IPS-18a (cell line): ENCODE data around the gene WTIP.
"Not testable (repeated sequence)": the region's sequence is repeated elsewhere in the genome, so short reads cannot be mapped to it uniquely, and the experiment has no call there.

Experiments used
- H3K27ac ChIP-seq: one replicate; pipeline ENCODE4 v1.5.1; 2013; ENCODE audit warnings: low read length
- H3K27me3 ChIP-seq: one replicate; pipeline ENCODE4 v1.6.1; 2013; ENCODE audit warnings: mild to moderate bottlenecking, low read length; ENCODE audit not compliant: control insufficient read depth, insufficient read depth
- H3K36me3 ChIP-seq: one replicate; pipeline ENCODE4 v1.6.1; 2013; ENCODE audit warnings: low read depth, low read length; ENCODE audit not compliant: control insufficient read depth
- H3K4me1 ChIP-seq: one replicate; pipeline ENCODE4 v1.6.1; 2013; ENCODE audit warnings: low read depth, low read length; ENCODE audit not compliant: control insufficient read depth
- H3K4me3 ChIP-seq: one replicate; pipeline ENCODE4 v1.5.1; 2013; ENCODE audit warnings: low read length
- H3K9ac ChIP-seq: one replicate; pipeline ENCODE4 v1.6.1; 2013; ENCODE audit warnings: mild to moderate bottlenecking, low read length, moderate library complexity
- H3K9me3 ChIP-seq: one replicate; pipeline ENCODE4 v1.6.1; 2013; ENCODE audit warnings: low read depth, low read length; ENCODE audit not compliant: control insufficient read depth

Gene WTIP

DNA sequence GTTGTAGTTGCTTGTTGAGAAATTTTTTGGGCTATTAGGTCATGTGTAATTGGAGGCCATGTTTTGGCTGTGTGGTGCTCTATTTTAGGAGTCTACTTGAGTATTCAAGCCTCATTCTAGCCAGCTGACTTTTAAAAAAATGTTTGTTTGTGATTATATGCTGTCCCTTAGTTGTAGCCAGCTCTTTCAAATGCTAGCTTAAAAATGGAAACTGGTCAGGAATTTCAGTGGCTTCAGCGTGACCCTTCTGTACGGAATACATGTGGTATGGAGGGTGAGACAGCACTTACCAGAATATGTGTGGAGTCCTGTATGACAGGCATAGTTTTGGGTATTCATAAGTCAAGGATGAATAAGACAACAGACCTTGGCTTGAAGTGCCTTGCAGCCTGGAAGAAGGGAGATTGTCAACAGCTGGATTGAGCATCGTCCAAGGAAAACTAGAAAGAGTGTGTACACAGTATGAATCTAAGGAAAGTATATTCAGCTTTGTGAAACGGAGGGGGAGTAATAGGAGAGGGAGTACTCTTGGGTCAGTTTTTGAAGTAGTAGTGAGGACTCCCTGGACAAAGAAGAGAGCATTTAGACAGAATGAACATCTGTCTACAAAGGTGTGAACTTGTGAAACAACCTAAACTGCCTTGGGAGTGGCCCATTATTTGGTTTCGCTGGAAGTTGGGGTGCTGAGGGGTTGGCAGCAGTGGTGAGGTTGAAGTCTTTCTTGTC lies 20.0 kb upstream of the WTIP start:
- Histone ChIP-seq H3K36me3 (peaks cover 89% of the 10 kb centered on the region), H3K9ac (no peak overlapping the region), H3K4me3 (no peak overlapping the region), H3K27me3 (no peaks in the 10 kb centered on the region), H3K9me3 (no peaks in the 10 kb centered on the region), H3K4me1 (no peaks in the 10 kb centered on the region), H3K27ac (no peak overlapping the region)

DNA sequence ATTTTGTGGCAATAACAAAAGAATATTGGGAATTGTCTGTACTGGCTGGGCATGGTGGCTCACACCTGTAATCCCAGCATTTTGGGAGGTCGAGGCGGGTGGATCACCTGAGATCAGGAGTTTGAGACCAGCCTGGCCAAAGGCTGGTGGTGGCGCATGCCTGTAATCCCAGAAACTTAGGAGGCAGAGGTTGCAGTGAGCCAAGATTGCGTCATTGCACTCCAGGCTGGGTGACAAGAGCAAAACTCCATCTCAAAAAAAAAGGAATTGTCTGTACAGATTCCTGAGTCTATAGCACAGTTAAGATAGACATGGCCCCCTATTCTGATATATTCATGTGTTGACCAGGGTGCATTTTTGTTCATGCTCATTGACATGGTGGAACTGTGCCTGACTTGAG lies 16.8 kb upstream of the WTIP start:
- peaks cover 99% of the 10 kb centered on the region for H3K36me3 ChIP-seq
- not testable (repeated sequence) for H3K27me3 ChIP-seq, H3K9ac ChIP-seq

DNA sequence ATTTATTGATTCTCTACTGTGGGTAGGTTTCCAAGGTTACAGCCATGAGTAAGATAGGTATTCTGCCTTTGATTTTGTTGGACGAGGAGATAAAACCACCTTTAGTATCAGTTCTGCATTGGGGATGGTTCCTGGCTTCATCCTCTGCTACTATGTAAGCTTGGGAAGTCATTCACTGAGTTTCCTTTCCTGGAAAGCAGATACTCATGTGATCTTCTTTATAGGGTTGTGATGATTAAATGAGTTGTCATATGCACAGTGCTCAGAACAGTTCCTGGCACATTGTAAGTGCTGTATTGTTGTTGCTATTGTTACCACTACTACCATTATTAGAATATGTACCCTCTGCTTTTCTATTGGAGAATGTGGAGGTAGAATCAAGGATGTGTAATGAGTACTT lies 13.1 kb upstream of the WTIP start:
- Histone ChIP-seq H3K4me3 (no peak overlapping the region), H3K4me1 (no peaks in the 10 kb centered on the region), H3K9me3 (no peaks in the 10 kb centered on the region), H3K27ac (no peak overlapping the region), H3K9ac (no peak overlapping the region), H3K36me3 (peaks cover 83% of the 10 kb centered on the region), H3K27me3 (no peaks in the 10 kb centered on the region)

More for the DNA sequence above, 16.8 kb upstream of the WTIP start:
- not testable (repeated sequence) for H3K4me1 ChIP-seq, H3K27ac ChIP-seq, H3K4me3 ChIP-seq, H3K9me3 ChIP-seq

DNA sequence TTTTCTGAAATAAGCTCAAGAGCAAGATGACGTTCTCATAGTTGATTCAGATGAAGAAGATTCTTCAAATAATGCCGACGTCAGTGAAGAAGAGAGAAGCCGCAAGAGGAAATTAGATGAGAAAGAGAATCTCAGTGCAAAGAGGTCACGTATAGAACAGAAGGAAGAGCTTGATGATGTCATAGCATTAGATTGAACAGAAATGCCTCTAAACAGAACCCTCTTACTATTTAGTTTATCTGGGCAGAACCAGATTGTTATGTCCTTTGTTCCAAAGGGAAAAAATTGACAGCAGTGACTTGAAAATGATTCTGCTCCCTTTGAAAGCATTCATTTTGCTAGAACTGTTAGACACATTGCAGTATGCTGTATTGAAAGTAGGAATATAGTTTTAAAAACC lies 12.5 kb upstream of the WTIP start:
- not testable (repeated sequence) for H3K4me1 ChIP-seq, H3K9me3 ChIP-seq, H3K9ac ChIP-seq, H3K27me3 ChIP-seq, H3K27ac ChIP-seq, H3K4me3 ChIP-seq
- H3K36me3 ChIP-seq = peaks cover 77% of the 10 kb centered on the region

DNA sequence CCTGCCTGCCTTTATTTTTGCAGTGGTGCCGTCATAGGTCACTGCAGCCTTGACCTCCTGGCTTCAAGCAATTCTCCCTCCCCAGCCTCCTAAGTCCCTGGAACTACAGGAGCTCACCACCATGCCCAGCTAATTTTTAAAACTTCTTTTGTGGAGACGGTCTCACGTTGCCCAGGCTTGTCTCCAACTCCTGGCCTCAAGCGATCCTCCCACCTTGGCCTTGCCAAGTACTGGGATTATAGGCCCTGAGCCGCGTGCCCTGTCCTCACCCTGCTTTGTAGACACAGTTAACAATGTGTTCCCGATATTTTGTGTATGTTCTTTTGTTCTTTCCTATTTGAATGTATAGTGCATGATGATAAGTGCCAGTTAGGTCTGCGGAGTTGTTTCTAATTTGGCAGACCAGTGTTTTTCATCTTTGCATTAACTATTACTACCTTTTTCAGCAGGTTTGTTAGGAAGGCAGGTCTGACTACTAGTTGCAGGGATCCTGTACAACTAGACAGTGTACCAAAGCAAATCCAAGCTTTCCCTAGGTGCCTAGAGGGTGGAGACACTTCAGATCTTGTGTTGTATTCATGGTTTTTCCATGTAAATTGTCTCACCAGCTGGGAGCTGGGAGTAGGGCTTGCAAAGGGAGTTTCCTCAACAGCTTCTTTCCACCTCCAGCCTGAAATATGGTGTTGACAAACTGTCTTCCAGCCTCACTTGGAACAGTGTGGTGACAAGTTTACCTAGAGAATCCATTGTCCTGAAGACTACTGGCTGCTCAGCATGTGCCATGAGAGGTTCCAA lies 9.5 kb upstream of the WTIP start:
- no peaks in the 10 kb centered on the region for H3K9me3 ChIP-seq
- peaks cover 46% of the 10 kb centered on the region for H3K36me3 ChIP-seq
- H3K4me3 ChIP-seq = no peak overlapping the region
- H3K4me1 ChIP-seq = no peaks in the 10 kb centered on the region
- no peak overlapping the region for H3K9ac ChIP-seq
- no peaks in the 10 kb centered on the region for H3K27me3 ChIP-seq
- H3K27ac ChIP-seq = no peak overlapping the region

DNA sequence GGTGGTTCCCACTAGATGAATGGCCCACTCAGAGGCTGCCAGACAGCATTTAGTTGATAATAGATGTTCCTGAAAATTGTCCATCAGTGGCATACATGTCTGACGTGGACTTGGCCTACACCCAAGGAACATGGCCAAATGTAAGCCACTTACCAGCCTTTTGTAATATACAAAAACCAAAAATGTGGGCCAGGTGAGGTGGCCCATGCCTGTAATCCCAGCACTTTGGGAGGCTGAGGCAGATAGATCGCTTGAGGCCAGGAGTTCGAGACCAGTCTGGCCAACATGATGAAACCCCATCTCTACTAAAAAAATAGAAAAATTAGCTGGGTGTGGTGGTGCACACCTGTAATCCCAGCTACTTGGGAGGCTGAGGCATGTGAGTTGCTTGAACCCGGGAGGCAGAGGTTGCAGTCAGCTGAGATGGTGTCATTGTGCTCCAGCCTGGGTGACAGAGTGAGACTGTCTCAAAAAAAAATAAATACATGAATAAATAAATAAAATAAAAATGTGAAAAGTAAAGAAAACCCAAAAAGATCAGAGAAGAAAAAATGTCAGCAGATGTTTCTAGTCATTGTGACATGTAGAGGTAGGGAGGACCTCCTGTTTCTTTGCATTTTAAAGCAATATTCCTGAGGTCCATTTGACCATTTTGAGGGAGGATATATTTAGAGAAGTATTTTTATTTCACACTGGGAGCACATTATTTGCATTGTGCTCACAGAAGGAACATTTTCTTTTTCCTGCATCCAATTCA lies 7.1 kb upstream of the WTIP start:
- Histone ChIP-seq H3K27me3 (no peaks in the 10 kb centered on the region), H3K9me3 (no peaks in the 10 kb centered on the region), H3K36me3 (peaks cover 24% of the 10 kb centered on the region), H3K9ac (no peak overlapping the region), H3K4me3 (no peak overlapping the region), H3K4me1 (no peaks in the 10 kb centered on the region), H3K27ac (no peak overlapping the region)

DNA sequence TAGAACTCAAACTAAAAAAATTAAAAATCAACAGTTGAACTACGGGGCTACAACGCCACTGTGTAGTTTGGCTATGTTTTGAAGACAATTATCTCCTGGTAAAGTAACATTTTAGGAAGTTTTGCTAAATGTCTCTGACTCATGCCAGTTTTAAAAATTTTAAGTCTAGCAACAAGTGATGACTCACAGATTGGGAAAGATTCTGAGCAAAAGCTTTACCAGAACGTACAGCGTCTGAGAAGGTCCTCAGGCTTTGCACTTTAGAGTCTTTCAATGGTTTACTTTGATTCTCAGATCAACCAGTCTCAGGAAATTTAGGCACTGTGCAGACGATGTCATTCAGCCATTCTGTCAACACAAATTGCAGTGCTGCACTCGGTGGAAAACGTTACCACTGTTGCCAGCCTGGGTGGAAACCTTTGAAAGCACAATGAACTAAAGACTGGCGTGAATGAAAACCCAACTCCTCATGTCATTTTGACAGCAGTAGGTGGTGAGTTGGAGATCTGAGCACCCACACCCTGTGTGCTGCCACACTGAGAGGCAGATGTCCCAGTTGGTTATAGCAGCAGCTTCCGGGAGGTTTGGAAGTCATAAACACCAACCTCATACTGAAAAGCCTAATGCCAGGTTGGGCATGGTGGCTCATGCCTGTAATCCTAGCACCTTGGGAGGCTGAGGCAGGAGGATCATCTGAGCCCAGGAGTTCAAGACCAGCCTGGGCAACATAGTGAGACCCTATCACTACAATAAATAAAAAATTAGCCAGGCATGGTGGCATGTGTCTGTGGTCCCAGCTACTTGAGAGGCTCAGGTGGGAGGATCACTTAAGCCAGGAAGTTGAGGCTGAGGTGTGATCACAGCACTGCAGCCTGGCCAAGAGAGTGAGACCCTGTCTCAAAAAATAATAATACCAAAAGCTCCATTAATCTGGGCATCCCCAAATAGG lies 6.3 kb upstream of the WTIP start:
- Histone ChIP-seq H3K36me3 (peaks cover 20% of the 10 kb centered on the region), H3K4me1 (peaks cover 4% of the 10 kb centered on the region), H3K27me3 (peaks cover 6% of the 10 kb centered on the region), H3K27ac (no peak overlapping the region), H3K4me3 (no peak overlapping the region), H3K9me3 (no peaks in the 10 kb centered on the region), H3K9ac (no peak overlapping the region)

DNA sequence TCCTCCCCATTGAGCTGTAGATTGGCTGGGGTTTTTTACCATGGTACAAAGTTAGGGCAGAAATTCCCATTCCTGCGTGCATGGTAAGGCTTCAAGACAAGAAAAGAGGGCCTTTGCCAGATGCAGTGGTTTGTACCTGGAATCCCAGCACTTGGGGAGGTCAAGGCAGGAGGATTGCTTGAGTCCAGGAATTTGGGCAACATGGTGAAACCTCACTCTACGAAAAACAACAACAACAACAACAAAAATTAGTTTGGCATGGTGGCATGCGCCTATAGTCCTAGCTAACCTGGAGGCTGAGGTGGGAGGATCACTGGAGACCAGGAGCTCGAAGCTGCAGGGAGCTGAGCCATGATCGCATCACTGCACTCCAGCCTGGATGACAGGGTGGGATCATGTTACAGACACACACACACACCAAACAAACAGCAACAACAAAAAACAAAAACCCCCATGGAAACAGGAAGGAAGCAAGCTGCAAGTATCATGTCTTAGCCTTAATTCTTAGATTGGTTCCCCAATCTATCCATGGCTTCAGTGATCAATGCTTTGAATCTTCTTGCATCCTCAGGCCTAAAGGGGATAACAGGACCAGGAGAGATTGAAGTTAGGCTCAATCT lies 5.5 kb upstream of the WTIP start:
- no peak overlapping the region for H3K9ac ChIP-seq
- peaks cover 11% of the 10 kb centered on the region for H3K27me3 ChIP-seq
- peaks cover 4% of the 10 kb centered on the region for H3K4me1 ChIP-seq
- H3K27ac ChIP-seq = no peak overlapping the region
- H3K9me3 ChIP-seq = no peaks in the 10 kb centered on the region
- no peak overlapping the region for H3K4me3 ChIP-seq
- peaks cover 20% of the 10 kb centered on the region for H3K36me3 ChIP-seq

DNA sequence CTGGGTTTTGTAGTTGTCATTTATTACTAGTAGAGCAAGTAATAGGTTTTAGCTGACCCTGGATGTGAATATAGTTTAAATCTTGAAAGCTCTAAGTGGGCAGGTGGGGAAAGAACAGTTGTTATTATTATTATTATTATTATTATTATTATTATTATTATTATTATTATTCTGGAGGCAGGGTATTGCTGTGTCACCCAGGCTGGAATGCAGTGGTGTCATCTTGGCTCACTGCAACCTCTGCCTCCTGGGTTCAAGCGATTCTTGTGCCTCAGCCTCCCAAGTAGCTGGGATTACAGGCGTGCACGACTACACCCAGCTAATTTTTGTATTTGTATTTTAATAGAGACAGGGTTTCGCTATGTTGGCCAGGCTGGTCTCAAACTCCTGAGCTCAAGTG lies 3.1 kb upstream of the WTIP start:
- H3K9me3 ChIP-seq, H3K4me1 ChIP-seq, H3K36me3 ChIP-seq, H3K9ac ChIP-seq, H3K4me3 ChIP-seq, H3K27ac ChIP-seq: not testable (repeated sequence)
- peaks cover 22% of the 10 kb centered on the region for H3K27me3 ChIP-seq

DNA sequence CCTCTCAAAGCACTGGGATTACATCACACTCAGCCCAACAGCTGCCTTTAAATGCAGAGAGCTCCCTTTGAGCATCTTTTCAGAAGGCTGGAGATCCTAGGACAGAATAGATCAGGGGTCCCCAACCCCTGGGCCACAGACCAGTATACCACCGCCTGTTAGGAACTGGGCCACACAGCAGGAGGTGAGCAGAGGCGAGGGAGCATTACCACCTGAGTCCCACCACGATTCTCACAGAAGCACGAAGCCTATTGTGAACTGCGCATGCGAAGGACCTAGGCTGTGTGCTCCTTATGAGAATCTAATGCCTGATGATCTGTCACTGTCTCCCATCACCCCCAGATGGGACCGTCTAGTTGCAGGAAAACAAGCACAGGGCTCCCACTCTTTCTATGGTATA lies 2.2 kb upstream of the WTIP start:
- H3K27ac ChIP-seq = no peak overlapping the region
- no peak overlapping the region for H3K4me3 ChIP-seq
- peaks cover 4% of the 10 kb centered on the region for H3K4me1 ChIP-seq
- H3K36me3 ChIP-seq = no peaks in the 10 kb centered on the region
- no peaks in the 10 kb centered on the region for H3K9me3 ChIP-seq
- H3K9ac ChIP-seq = no peak overlapping the region
- peaks cover 25% of the 10 kb centered on the region for H3K27me3 ChIP-seq
